Activated CD4-positive, alpha-beta T cell treated with anti-CD3 and anti-CD28 coated beads, Interleukin-2, amount 50 U/mL, for 1 hour (primary cell): ENCODE measurements around the gene EFHD1.
"Not testable (repeated sequence)": the region's sequence is repeated elsewhere in the genome, so short reads cannot be mapped to it uniquely, and the experiment has no call there.

Experiments used
- DNase-seq: peaks from one replicate; pipeline ENCODE4 v3.0.0-alpha.2; 2020

The EFHD1 gene

DNA sequence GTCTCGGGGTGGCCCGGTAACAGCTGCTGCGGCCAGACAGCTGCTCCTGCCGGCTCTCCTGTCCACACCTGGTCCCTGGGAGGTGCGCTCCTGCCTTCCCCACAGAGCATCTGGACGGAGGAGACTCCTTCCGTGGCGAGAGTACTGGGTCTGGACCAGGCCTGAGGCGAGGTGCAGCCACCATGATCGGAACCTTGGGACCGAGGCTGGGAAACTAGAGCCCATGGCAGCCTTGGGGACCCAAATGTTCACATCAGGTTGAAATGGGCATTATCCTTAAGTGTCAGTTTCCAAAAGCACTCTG is 64.4 kb downstream of the EFHD1 start:
- DNase-seq: no peak

DNA sequence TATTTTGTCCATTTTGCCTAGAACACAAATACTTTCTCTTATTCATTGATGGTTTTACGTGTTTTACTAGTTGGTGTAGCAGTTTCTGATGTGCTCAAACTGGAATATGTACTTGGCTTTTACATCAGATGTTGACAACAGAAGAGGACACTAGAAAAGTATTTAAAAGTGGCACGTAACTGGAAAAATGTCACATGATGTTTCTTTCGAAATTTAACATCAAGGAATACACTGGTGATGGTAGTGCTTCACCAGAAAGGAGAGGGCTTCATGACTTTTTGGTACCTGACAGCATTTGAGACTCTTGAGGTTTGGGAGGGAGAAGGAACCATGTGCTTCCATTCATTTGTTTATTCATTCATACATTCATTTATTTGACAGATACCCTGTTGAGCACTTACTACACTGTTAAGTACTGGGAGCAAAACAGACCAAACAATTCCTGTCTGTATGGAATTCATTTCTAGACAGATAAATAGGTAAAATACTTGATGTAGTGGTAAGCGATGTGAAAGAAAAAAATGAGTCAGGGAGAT is 65.2 kb downstream of the EFHD1 start:
- DNase-seq: no peak

DNA sequence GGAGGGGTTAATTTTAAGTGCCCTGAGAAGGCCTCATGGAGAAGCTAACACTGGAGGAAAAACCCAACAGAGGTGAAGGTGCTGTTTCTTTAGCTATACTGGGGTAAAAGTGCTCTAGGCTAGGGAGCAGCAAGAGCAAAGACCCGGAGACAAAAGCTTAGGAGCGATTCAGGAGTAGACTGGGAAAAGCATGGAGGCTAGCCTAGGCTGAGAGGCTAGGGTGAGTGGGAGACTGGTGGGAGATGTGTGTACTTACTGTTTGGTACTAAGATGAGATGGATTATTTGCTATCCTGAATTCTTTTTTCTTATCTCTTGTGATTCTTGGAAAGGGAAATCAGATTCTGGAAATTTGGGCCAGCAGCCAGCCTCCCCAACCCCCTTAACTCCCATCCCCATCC is 65.7 kb downstream of the EFHD1 start:
- no peak for DNase-seq

DNA sequence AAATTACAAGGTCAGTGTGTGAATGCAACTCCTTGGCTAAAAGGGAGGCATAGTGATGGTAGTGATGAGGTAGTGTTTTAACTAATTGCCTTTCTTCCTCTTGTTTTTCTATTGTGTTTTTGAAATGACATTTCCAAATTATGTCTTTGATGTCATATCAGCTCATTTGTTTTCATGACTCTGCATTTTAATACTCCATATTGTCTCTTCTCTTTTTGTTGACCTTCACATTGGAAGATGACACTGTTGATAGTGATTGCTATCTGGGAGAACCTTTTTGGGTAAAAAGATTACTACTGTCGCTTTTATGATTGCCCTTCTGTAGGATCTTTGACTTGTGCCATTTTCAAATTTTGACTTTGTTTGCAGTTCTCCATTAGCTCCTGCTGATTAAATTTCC is 66.8 kb downstream of the EFHD1 start:
- no peak for DNase-seq

DNA sequence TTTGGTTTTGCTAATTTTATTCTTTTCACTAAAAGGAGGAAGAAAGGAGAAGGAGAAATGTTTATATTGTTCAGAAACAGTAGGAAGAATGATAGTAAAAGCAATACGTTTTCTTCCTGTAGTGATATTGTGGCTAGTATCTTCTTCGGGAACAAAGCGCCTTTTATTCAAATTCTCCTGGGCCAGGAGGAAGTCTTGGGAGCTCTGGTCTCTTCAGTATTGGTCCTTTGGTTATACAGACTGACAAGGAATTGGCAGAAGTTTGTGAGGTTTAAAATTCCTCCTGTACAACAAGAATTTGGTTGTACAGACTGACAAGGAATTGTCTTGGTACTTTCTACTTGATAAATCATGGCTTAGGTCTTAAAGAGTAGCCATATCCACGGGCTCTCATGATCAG is 73.7 kb downstream of the EFHD1 start:
- DNase-seq: no peak

DNA sequence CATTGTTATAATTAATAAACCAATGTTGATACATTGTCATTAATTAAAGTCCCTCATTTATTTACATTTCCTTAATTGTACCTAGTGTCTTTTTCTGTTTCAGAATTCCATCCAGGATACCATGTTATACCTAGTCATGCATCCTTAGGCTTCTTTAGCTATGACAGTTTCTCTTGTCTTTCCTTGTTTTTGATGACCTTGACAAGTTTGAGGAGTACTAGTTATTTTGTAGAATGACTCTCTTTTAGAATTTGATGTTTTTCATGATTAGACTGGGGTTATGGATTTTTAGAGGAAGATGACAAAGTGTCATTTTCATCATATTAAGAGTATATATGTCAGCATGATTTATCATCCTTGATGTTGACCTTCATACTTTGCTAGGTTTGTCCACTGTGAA is 80.1 kb downstream of the EFHD1 start:
- DNase-seq: no peak

DNA sequence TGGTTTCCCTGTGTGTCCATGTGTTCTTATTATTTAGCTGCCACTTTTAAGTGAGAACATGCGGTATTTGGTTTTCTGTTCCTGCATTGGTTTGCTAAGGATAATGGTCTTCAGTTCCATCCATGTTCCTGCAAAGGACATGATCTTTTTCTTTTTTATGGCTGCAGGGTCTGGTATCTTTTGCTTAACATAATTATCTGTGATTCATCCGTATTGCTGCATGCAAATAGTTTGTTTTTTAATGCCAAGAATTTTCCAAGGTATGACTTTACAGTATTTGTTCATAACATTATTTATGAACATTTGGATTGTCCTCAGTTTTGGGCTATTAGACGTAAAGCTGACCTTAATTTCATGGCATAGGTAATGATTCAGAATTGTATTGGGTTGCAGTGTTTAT is 81.6 kb downstream of the EFHD1 start:
- no peak for DNase-seq

DNA sequence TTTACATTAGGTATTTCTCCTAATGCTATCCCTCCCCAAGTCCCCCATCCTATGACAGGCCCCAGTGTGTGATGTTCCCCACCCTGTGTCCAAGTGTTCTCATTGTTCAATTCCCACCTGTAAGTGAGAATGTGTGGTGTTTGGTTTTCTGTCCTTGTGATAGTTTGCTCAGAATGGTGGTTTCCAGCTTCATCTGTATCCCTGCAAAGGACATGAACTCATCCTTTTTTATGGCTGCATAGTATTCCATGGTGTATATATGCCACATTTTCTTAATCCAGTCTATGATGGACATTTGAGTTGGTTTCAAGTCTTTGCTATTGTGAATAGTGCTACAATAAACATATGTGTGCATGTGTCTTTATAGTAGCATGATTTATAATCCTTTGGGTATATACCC is 86.7 kb downstream of the EFHD1 start:
- not testable (repeated sequence) for DNase-seq

DNA sequence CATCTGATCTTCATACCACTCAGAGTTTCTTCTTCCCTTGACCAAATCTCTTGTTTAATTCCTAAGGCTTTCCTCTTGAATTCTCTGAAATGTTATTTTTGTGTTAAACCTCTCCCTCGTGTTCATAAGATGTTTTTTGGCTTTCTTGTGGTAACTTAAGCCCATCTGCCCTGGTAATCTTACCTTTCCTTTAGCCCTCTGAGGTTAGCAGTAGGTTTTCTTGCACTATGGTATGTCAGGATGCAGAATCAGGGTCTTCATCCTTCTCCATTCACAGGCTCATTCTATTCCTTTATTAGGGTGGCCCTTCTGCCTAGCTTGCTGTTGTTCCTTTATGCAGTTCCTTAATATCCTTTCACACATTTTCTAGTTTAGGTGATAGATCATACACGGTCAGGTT is 87.9 kb downstream of the EFHD1 start:
- no peak for DNase-seq

DNA sequence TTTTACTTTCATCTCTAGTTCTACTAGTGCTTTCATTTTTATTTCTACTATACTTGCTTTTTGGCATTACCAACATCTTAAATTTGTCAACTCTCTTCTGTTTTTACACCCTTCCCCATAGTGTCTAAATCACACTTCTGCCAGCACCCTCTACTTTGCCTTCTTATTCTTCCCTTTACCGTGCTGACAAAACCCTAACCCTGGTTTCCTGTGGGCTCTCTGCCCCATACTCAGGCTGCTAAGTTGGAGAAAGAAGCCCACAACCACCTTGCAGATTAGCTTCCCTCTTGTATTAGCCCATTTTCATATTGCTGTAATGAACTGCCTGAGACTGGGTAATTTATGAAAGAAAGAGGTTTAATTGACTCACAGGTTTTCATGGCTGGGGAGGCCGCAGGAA is 88.5 kb downstream of the EFHD1 start:
- no peak for DNase-seq

DNA sequence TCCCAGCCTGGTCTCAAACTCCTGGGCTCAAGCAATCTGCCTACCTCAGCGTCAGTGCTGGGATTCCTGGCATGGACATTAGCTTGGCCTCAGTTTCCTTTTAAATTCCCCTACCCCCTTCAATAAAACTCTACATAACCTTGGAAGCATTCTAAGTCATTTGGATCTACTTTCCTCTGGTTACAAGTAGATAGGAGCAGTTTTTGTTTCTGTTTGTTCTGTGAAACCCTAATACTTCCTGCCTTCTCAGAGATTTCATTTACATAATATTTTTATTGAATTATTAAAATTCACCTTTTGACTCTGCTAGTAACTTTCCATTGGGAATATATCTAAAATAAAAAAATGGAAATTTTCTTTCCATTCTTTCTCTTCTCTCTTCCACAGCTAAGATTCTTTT is 89.6 kb downstream of the EFHD1 start:
- no peak for DNase-seq

DNA sequence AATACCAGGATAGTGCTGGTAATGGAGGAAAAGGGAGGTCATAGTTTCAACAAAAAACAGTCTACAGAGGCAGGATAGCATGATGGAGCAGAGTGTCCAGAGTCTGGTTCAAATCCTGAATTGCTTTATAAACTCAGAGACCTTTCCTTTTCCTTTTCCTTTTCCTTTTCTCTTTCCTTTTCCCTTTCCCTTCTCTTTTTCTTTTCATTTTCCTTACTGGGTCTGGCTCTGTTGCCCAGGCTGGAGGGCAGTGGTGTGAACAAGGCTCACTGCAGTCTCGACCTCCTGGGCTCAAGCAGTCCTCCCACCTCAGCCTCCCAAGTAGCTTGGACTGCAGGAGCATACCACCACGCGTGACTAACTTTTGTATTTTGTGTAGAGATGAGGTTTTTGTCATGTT is 95.4 kb downstream of the EFHD1 start:
- no peak for DNase-seq

DNA sequence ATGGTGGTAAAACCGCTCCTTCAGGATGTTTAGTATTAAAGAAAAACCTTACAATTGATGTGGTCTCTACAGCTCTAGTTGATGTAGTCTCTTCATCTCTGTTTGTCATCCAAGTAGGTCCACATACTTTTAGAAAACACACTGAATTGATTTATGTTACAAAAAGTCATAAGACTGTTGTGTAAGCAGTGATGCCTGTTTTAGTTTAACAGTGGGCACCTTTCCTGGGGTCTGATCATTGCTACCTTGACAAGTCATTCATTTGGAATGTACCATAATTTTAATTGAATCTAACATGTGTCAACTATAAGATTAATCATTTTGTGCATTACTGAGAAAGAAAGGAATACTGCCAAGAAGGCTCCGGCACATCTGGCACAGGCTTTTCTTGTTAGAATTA is 98.1 kb downstream of the EFHD1 start:
- no peak for DNase-seq
